Measurements from ENCODE around the gene CMTM4.

The CMTM4 gene

DNA sequence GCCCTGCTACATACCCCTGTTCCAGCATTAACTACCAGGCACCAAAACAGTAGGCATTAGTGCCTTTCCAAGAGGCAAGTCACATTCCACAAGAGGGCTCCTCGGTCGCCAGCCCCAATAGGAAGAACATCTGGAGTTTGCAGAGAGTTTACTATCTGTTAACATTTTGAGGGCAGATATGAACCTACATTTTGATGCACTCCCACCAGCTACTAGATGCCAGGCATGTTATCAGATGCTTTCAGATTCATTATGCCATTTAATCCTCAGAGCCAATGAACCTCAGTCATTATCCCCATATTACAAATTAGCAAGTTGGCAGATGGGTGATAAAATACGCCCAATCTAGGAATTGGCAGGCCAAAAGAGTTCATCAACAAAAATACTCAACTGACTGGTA, 121.5 kb downstream of the CMTM4 start:
- in situ Hi-C loops (cut with HindIII; ENCODE audit: low sequenced_read_pairs): loop anchor here (25.0 kb wide), 1 partner anchor 163 kb away; no protein-coding TSS in a partner anchor
- no peak overlapping the region for H3K4me3 ChIP-seq (ENCODE audit: low read depth, low read length)
- no peak for DNase-seq (ENCODE audit: low read depth)
- no peak for TF ChIP-seq CTCF (IDR thresholded peaks at IDR 0.05; ENCODE audit: low read depth, low read length, missing control alignments)

GRCh38 chr16:66574531-66574930, 122.0 kb downstream of the CMTM4 start:
- TF ChIP-seq CTCF (IDR thresholded peaks at IDR 0.05; ENCODE audit: low read depth, low read length, missing control alignments): no peak
- no peak for DNase-seq (ENCODE audit: low read depth)
- in situ Hi-C loops (cut with HindIII; ENCODE audit: low sequenced_read_pairs): no loop called here
- no peak overlapping the region for H3K4me3 ChIP-seq (ENCODE audit: low read depth, low read length)

DNA sequence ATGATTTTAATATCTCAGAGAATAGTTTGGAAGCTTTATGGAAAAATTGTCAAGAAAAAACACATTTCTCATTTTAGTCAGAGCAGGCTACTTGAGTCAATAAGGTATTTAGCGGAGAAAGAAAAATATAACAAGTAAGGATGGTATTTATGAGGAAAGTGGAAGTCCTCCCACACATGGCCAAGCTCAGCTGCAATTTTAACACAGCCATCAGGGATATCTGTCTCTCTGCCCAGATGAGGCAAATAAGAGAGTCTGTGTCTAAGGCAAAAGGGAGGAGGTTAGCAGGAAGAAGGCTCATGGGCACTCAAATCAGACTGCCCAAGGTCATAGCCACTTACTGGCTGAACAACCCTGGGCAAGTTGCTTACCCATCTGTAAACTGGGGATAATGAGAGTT, 122.5 kb downstream of the CMTM4 start:
- no peak for DNase-seq (ENCODE audit: low read depth)
- no peak overlapping the region for H3K4me3 ChIP-seq (ENCODE audit: low read depth, low read length)
- in situ Hi-C loops (cut with HindIII; ENCODE audit: low sequenced_read_pairs): no loop called here
- TF ChIP-seq CTCF (IDR thresholded peaks at IDR 0.05; ENCODE audit: low read depth, low read length, missing control alignments): no peak

- no peak overlapping the region for H3K4me3 ChIP-seq (ENCODE audit: low read depth, low read length)
- DNase-seq (ENCODE audit: low read depth): no peak
- in situ Hi-C loops (cut with HindIII; ENCODE audit: low sequenced_read_pairs): no loop called here
- no peak for TF ChIP-seq CTCF (IDR thresholded peaks at IDR 0.05; ENCODE audit: low read depth, low read length, missing control alignments)
Measured at GRCh38 chr16:66572356-66572755, 124.2 kb downstream of the CMTM4 start.

GRCh38 chr16:66569827-66570405, 126.6 kb downstream of the CMTM4 start:
- DNase-seq (ENCODE audit: low read depth): no peak
- H3K4me3 ChIP-seq (ENCODE audit: low read depth, low read length): no peak overlapping the region
- TF ChIP-seq CTCF (IDR thresholded peaks at IDR 0.05; ENCODE audit: low read depth, low read length, missing control alignments): no peak
- in situ Hi-C loops (cut with HindIII; ENCODE audit: low sequenced_read_pairs): no loop called here

GRCh38 chr16:66569131-66569530, 127.4 kb downstream of the CMTM4 start:
- H3K4me3 ChIP-seq (ENCODE audit: low read depth, low read length): no peak overlapping the region
- DNase-seq (ENCODE audit: low read depth): no peak

More at GRCh38 chr16:66569131-66569530, 127.4 kb downstream of the CMTM4 start:
- no peak for TF ChIP-seq CTCF (IDR thresholded peaks at IDR 0.05; ENCODE audit: low read depth, low read length, missing control alignments)
- in situ Hi-C loops (cut with HindIII; ENCODE audit: low sequenced_read_pairs): no loop called here

Data from astrocyte of the cerebellum (primary cell).